GM18519 (cell line): ENCODE measurements around the gene LLGL1.

Experiments used
- ATAC-seq: cut with Tn5 transposase; IDR thresholded peaks from one replicate; pipeline ENCODE4 v1.9.1; 2021; ENCODE audit warnings: mild to moderate bottlenecking, moderate library complexity; ENCODE audit not compliant: unreplicated experiment, low FRiP score

Gene LLGL1

DNA sequence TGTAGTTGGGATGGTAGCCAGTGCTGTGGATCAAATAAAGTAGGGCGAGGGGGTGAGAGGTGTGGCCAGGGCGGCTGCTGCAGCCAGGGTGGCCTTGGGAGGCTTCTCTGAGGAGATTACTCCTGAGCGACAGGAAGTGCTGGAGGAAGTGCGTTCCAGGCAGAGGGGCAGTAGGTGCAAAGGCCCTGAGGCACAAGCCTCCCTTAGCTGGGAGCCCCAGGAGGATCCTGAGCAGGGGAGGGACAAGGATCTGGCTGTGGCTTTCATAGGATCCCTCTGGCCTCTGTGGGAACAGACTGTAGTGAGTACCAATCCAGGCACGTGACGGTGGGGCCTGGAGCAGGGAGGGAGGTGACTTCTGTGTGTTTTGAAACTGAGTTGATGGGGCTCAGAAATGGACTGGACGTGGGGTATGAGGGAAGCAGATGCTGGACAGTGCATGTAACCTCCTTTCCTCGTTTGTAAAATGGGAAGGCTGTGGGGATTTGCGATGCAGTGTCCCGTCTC is 2.8 kb downstream of the LLGL1 start:
- no peak for ATAC-seq

DNA sequence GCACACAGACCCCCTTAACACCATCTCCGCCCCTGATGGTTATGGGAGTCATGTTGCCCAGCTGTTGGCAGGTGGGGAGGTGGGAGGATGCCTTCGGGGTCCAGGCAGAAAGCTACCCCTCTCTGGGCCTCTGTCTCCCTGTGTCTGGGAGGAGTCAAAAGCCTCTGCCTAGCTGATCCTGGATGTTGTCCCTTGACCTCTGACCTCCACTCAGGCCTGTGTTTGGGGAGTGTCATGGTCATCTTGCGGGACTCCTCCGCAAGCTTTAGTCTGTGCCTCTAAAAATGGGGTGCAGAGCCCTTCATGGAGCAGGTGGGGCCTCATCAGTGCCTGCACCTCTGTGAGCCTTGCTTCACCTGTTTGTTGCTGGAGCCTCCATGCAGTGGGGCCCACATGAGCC is 3.8 kb downstream of the LLGL1 start:
- no peak for ATAC-seq

DNA sequence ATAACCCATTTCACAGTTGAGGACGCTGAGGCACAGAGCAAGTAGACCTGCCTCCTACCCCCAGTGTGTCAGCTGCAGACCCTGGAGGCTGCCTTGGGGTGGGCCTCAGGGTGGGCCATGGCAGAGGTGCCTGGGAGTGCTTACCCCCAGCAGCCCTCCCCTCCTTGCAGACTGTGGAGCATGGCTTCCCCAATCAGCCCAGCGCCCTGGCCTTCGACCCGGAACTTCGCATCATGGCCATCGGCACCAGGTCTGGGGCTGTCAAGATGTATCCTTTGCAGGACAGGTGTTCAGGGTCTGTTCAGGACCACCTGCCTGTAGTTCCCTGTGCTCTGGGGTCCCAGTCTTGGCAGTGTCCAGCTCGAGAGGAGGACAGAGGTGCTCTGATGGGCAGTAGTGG is 4.3 kb downstream of the LLGL1 start:
- no peak for ATAC-seq

DNA sequence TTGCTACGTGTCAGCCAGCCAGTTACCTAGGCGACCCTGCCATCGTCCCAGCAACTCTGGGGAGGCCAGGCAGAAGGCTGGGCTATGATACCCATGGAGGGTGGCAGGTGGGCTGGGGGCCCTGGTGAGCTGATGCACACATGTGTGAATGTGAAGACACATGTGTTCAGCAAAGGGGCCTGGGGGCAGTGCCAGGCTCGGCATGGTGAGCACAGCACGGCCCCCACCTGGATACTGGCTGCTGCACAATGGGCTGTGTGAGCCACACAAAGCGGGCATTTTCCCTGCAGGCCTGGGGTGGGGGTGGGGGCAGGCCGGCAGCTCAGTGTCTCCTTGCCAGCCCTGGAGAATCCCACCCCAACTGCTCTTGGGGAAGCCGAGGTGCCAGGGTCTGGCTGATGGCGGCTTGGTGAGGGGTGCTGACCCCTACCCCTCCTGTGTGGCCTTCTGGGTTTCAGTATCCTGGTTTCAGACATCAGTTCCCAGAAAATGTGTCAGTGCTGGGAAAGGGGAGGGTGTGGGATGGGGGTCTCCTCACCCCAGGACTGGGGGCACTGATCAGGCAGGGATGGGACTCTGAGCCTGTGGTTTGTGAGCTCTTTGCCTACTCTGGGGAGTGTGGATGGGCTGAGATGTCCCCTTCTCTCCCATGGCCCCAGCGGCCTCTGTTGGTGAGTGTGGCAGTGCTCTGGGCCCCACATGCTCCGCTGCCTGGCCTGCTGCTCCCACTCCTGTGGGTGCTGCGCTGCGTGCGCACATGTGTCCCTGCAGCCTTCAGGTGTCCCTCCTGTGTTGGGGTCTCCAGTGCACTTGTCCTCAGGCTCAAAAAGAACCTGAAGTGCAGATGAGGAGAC is 5.1 kb downstream of the LLGL1 start:
- ATAC-seq = no peak

DNA sequence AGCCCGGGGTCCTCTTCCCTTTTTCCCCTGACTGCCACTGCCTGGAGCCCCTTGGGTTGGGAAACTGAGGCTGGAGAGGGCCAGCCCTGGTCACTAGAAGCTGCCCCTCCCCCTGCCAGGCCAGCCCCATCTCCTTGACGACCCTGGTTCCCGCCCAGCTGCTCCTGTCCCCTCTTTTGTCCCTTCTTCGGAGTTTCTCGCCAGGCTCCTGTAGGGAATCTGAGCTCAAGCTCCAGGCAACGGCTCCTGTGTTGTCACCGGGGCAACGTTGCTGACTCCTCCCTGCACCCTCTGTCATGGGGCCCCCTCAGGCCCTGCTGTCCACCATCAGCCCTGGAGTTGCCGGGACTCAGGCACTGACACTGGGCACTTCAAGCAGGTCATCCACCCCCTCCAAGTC is 5.7 kb downstream of the LLGL1 start:
- no peak for ATAC-seq

DNA sequence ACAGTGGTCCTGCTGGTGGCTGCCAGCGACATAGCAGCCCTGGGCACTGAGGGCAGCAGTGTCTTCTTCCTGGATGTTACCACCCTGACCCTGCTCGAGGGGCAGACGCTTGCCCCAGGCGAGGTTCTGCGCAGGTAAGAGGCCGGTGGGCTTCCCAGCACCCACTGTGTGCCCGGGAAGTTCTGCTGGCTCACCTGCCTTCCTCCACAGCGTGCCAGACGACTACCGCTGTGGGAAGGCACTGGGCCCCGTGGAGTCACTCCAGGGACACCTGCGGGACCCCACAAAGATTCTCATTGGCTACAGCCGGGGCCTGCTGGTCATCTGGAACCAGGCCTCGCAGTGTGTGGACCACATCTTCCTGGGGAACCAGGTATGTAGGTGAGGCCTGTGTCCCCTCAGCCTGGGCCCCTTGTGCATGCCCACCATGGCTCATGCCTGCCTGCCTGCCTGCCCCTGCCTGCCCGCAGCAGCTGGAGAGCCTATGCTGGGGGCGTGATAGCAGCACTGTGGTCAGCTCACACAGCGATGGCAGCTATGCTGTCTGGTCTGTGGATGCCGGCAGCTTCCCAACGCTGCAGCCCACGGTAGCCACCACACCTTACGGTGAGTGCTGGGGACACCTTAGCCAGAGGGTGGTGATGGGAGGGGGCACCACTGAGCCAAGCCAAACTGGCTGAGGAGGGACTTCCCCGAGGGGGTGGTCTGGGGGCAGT is 8.5 kb downstream of the LLGL1 start:
- no peak for ATAC-seq

DNA sequence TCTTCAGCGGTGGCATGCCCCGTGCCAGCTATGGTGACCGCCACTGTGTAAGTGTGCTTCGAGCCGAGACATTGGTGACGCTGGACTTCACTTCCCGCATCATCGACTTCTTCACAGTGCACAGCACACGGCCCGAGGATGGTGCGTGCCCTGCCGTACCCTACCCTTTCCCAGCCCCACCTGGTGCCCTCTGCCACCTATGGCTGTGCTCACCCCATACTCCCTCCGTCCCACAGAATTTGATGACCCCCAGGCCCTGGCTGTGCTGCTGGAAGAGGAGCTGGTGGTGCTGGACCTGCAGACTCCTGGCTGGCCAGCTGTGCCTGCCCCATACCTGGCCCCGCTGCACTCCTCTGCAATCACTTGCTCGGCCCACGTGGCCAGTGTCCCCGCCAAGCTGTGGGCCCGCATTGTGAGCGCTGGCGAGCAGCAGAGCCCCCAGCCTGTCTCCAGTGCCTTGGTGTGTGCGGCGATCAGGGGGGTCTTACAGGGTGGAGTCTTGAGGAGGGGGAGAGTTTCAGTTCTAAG is 9.5 kb downstream of the LLGL1 start:
- no peak for ATAC-seq

DNA sequence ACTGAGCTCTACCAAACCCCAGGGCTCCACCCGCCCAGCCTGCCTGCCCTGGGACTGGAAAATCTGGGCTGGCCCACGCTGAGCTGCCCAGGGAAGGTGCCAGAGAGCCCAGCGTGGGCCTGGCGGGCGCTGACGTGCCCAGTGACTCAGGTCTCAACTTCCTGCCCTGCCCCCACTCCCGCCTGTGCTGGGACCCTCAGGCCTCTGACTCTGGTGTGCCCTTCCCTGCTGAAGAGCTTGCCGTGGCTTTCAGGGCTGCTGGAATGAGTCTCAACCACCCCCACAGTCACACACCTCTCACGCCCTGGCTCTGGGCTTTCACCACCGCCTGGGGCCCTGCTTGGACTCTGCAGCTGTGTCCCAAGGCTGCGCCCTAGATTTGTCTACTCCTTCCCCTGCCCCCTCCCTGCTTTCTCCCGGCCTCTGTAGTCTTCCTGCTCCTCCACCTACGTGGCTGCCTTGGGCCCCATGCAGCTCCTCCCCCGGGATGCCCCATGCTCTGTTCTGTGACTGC is 10.4 kb downstream of the LLGL1 start:
- ATAC-seq = no peak

DNA sequence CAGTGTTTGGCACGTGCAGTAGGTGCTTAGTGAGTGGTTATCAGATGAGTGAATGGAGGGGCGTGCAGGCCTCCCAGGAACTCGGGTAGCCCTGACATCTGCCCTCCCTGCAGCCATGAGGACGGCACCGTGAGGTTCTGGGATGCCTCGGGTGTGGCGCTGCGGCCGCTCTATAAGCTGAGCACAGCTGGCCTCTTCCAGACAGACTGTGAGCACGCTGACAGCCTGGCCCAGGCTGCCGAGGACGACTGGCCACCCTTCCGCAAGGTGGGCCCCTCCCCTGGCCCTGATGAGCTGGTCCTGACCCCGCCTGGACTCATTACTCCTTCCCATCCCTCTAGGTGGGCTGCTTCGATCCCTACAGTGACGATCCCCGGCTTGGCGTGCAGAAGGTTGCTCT is 11.1 kb downstream of the LLGL1 start:
- no peak for ATAC-seq

DNA sequence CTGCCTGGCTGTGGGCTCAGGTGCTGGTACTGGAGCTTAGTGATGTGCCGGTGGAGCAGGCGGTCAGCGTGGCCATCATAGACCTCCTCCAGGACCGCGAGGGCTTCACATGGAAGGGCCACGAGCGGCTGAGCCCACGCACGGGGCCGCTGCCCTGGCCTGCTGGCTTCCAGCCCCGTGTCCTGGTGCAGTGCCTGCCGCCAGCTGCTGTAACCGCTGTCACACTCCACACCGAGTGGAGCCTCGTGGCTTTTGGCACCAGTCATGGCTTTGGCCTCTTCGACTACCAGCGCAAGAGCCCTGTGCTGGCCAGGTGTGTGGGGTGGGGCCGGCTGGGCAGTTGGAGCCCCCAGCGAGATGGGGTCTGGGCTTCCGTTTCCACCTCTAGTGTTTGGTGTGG is 12.0 kb downstream of the LLGL1 start:
- ATAC-seq = no peak

DNA sequence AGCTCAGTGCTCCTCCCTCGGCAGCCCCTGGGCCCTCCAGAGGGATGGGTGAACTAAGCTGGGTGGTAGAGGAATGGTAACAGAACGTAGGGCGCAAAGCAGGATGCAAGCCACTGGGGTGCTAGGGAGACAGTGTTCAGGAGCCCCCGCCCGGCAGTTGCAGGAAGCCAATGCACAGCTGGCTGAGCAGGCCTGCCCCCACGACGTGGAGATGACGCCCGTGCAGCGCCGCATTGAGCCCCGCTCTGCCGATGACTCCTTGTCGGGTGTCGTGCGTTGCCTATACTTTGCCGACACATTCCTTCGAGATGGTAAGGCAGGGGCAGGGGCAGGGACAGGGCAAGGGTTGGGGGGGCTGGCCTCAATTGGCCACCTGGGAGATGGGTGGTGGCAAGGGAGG is 12.9 kb downstream of the LLGL1 start:
- ATAC-seq = no peak

DNA sequence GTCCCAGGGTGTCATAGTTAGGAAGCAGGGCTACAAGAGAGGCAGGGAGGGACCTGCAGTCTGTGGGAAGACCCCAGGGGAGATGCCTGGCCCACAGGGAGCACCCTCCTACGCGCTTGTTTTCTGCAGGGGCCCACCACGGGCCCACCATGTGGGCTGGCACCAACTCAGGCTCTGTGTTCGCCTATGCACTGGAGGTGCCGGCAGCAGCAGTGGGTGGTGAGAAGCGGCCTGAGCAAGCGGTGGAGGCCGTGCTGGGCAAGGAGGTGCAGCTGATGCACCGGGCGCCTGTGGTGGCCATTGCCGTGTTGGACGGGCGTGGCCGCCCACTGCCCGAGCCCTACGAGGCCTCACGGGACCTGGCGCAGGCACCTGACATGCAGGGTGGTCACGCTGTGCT is 15.0 kb downstream of the LLGL1 start:
- no peak for ATAC-seq

DNA sequence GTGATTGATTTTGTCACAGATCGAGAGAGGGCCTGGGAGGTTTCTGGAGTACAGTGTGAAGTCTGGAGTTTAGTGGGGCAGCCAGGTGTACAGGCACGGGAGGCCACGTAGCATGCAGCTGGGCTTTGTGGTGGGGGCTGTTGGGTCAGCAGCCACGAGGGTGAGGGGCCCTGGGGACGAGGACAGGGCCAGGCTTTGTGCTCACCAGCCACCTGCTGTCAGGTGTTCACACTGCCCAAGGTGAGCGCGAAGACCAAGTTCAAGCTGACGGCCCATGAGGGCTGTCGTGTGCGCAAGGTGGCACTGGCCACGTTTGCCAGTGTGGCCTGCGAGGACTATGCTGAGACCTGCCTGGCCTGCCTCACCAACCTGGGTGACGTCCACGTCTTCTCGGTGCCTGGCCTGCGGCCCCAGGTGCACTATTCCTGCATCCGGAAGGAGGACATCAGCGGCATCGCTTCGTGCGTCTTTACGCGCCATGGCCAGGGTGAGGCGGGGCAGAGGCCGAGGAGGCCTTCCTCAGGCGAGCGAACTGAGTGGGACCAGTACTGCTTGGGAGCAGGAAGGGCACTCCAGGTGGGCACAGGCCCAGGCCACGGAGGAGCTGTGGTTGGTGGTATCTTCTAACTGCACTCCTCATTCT is 15.9 kb downstream of the LLGL1 start:
- no peak for ATAC-seq

DNA sequence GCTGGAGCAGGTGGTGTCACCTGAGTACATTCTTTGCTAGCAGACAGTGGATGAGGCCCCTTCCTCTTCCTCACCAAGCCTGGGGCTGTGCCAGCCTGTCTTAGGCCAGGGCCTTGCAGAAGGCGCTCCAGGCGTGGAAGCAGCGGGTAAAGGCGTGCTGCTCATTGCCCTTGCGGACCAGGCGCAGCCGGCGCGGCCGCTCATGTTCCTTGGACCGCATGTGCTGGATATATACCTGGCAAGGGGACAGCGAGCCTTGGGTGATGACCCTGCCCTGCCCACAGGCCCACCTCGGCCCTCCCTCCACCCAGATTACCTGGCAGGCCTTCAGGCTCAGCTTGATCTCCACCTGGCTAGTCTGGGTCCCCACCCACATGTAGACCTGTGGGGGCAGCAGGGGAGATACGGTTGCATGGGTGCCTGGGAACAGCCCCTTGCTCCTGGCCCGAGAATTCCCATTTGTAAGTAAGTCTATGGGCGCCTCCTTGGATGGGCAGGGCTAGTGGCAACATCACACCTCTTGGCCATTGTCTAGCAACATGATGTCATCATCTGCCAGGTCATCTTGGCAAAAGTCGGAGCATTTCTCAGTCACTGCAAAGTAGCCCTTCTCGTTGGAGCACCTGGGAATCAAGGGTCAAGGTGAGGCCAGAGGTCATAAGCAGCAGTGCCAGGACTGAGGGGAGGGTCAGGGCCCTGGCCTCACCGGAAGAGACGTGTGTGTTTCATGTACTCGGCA is 19.8 kb downstream of the LLGL1 start:
- ATAC-seq = no peak

DNA sequence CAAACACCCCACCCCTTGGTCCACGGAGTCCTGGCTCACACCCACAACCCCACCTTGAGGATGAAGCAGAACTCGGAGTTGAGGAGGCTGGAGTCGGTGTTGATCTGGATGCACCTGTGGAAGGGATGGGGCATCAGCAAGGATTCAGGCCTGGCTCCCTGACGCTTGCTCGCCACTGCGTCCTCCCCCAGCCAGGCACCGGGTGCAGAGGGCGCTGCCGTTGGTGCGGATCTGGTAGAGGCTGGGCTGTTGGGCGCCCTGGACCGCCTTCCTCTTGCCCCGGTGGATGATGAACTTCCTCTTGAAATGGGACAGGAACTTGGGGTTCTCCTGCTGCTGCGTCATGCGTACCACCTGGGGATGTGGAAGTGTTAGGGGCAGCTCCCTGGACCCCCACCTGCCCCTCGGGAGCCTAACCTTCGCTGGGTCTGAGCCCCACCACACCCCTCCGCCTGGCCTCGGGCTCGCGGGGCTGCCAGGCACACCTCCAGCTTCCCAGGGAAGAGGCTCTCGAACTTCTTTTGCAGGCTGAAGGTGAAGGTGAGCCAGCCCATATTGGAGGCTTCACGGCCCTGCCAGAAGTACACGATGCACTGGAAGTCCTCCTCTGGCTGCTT is 20.8 kb downstream of the LLGL1 start:
- ATAC-seq = no peak

DNA sequence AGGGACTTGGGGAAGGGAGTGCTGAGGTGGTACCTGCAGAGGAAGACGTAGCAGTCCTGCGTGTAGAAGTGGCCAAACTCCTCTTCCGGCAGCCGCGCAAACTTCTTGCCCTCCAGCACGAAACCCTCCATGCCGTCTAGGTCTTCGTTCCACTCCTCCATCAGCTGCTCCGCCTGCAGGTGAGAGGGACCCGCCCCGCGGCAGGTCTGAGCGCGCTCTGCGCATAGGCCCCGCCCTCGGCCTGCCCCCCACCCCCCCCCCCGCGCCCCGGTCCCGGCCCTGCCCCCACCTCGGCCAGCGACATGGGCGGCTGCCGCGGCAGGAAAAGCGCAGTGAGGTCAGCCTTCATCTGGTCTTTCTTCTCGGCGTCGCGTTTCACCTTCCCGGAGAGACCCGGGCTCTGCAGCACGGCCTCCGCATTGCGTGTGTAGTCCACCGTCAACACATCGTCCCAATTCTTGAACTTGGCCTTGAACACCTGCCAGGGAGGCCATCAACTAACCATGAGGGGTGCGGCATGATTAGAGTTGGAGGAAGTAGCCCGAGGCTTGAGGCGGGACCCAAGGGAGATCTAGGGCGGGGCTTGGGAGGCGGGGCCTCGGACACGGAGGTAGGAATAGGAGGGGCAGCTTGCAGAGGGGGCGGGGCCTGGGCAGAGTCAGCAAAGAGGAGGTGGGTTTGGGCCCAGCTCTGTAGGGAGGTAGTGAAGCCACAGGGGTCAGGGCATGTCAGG is 21.6 kb downstream of the LLGL1 start:
- ATAC-seq = no peak

DNA sequence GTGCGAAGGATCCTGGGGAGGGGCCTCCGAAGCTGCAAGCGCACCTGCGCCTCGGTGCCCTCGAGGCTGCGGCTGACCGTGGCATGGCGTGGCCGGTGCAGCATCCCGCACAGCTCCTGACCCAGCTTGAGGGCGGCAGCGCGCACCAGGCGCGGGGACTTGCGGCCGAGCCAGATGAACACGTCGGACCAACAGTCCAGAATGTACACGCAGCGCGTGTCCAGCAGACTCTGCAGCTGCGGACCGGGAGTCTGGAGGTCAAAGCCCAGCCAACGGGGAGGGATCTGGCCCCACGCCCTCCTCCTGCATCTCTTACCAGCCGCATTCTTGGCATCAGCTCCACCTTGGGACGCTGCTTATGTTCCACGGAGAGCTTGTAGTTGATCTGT is 22.2 kb downstream of the LLGL1 start:
- no peak for ATAC-seq

DNA sequence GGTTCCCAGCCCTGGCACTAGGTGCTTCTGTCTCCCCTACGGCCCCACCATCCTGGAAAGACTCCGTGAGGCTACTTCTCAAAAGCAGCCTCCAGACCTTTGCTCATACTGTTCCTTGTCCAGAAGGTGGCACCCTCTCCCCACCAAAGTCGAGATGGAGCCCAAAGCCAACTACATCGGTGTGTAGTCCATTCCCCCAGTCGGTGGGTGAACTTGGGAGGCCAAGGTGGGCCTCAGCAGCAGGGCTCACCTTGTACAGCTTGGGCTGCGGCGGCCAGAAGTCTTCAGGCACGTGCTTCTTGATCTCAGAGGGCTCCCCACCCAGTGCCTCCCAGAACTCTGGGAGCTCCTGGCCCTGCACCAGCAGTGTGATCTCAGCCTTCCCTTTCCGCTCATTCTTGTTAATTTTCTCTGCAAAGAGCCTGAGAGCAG is 22.9 kb downstream of the LLGL1 start:
- ATAC-seq = no peak

DNA sequence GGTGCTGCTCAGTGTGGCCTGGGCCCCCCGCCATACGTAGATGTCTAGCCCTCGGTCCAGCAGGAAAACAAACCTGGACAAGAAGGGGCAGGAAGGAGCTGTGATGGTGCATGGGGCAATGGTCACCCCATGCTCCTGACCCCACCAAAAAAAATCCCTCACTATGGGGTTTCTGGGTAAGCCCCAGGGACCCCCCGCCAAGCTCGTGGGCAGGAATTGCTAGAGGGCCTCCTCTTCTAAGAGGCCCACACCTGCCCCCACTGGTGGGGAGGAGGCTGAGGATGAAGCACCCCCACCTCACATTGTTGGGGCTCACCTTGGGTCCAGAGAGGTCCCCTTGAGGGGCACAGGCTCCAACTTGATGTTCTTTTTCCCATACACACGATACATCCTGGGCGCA is 23.4 kb downstream of the LLGL1 start:
- no peak for ATAC-seq
